ENCODE measurements around the gene PRELID1.

PRELID1 gene

DNA sequence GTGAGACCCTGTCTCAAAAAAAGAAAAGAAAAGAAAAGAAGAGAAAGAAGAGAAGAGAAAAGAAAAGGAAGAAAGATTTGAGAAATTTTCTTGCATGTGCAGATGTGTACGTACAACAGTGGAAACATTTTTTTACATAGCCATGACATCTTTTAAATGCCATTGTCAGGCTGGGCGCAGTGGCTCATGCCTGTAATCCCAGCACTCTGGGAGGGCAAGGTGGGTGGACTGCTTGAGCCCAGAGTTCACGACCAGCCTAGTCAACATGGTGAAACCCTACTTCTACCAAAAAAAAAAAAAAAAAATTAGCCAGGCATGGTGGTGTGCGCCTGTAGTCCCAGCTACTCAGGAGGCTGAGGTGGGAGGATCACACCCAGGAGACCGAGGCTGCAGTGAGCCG, 41.3 kb downstream of the PRELID1 start:
- TF ChIP-seq, protein P1, sequence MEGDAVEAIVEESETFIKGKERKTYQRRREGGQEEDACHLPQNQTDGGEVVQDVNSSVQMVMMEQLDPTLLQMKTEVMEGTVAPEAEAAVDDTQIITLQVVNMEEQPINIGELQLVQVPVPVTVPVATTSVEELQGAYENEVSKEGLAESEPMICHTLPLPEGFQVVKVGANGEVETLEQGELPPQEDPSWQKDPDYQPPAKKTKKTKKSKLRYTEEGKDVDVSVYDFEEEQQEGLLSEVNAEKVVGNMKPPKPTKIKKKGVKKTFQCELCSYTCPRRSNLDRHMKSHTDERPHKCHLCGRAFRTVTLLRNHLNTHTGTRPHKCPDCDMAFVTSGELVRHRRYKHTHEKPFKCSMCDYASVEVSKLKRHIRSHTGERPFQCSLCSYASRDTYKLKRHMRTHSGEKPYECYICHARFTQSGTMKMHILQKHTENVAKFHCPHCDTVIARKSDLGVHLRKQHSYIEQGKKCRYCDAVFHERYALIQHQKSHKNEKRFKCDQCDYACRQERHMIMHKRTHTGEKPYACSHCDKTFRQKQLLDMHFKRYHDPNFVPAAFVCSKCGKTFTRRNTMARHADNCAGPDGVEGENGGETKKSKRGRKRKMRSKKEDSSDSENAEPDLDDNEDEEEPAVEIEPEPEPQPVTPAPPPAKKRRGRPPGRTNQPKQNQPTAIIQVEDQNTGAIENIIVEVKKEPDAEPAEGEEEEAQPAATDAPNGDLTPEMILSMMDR (IDR thresholded peaks at IDR 0.05; ENCODE audit: low read depth, low read length) = no peak
- H3K4me3 ChIP-seq (replicated peaks in 1 of 2; ENCODE audit: low read depth in 2 of 2, low read length in 2 of 2) = no peak overlapping the region
- no peak for DNase-seq (ENCODE audit: low read depth in 2 of 2)

DNA sequence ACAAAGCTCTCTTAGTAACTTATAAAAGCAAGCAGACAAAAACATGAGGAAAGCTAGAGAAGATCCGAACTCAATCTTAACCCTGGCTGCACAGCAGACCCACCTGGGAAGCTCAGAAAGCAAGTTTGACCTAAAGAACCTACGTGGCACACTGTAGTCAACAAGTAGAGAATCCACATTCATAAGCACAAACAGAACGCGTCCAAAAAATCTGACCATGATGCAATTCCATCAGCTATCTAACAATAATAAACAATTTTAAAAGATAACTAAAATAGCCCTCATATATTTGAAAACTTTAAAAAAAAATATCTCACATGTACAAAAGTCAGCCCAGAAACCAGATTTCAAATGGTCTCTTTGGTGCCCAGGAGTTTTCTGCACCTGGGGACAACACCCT, 43.2 kb downstream of the PRELID1 start:
- DNase-seq (ENCODE audit: low read depth in 2 of 2) = no peak
- H3K4me3 ChIP-seq (replicated peaks in 1 of 2; ENCODE audit: low read depth in 2 of 2, low read length in 2 of 2) = no peak overlapping the region
- TF ChIP-seq, protein P1 (IDR thresholded peaks at IDR 0.05; ENCODE audit: low read depth, low read length) = no peak

DNA sequence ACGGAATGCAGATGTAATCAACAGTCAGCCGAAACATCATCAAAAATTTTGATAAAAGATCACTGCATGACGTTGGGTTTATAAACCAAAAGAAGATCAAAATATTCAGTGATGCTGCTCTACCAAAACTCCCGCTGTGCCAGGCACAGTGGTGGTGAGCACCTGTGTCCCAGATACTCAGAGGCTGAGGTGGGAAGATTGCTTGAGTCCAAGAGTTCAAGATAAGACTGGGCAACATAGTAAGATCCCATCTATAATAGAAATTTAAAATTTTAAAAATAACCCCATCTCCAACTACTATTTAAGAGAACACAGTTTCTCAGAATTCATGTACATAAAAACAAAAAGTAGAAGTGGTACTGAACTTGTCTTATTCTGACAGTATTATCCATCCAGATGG, 44.1 kb downstream of the PRELID1 start:
- H3K4me3 ChIP-seq (replicated peaks in 1 of 2; ENCODE audit: low read depth in 2 of 2, low read length in 2 of 2) = no peak overlapping the region
- TF ChIP-seq, protein P1 (IDR thresholded peaks at IDR 0.05; ENCODE audit: low read depth, low read length) = no peak
- no peak for DNase-seq (ENCODE audit: low read depth in 2 of 2)

DNA sequence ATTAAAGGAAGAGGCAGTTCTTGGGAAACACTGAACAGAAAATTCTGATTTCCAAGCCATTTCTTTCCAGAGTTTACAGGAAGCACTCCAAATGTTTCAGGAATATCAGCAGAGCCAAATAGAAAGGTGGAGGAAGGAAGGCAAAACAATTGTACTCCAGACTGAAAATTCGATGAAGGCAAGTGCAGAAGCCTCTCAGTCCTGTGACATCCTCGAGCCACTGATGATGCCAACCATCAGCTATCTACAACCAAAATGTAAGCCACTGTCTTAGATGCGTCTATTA, 45.7 kb downstream of the PRELID1 start:
- H3K4me3 ChIP-seq (replicated peaks in 1 of 2; ENCODE audit: low read depth in 2 of 2, low read length in 2 of 2) = no peak overlapping the region
- DNase-seq (ENCODE audit: low read depth in 2 of 2) = no peak
- TF ChIP-seq, protein P1 (IDR thresholded peaks at IDR 0.05; ENCODE audit: low read depth, low read length) = no peak

DNA sequence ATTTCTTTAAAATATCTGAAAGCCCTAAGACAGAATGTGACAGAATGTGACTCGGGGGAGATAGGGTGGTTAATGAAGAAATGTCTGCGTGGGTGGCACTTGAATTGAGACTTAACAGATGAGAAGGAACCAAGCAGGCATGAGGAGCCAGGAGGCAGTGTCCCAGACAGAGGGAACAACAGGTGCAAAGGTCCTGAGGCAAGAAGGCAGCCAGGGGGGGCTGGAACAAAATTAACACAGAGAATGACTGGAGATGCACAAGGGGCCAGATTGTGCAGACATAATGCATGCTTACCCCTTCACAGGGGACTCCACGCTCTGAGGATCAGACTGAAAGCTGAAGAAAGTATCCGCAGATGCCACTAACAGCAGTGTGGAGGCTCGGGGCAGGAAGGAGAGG, 46.2 kb downstream of the PRELID1 start:
- no peak for DNase-seq (ENCODE audit: low read depth in 2 of 2)
- TF ChIP-seq, protein P1 (IDR thresholded peaks at IDR 0.05; ENCODE audit: low read depth, low read length) = no peak
- peak overlapping the region in 1 of 2 donors; percentile 100 for H3K4me3 ChIP-seq (replicated peaks in 1 of 2; ENCODE audit: low read depth in 2 of 2, low read length in 2 of 2)

DNA sequence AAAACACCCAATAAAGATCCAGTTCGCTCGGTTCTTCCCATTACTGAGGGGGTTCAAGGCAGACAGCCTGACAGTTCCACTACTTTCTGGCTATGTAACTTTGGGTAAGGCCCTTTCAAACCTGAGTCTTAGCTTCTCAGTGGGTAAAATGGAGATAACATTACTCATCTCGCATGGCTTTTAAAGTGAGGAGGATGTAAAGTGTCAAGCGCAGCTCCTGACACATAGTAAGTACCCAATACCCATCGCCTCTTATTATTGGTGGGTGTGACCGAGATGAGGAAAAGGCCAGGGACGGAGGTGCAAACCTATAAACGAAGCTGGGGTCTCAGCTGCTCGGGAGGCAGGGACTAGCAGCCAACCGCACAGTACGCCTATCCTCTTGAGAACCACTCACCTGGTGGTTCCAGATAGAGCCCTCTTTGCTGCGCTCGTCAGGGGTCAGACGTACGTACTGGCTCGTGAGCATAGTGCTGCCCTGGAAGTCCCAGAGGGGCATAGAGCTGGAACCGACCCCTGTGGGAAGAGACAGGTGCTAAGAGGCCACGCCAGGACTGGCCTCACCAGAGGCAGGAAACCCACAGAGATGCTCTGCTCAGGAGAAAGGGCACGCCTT, 47.3 kb downstream of the PRELID1 start:
- DNase-seq (ENCODE audit: low read depth in 2 of 2) = no peak
- H3K4me3 ChIP-seq (replicated peaks in 1 of 2; ENCODE audit: low read depth in 2 of 2, low read length in 2 of 2) = peak overlapping the region; percentile 73 to 100
- TF ChIP-seq, protein P1 (IDR thresholded peaks at IDR 0.05; ENCODE audit: low read depth, low read length) = no peak

All from cardiac fibroblast (primary cell).